GM13977 (cell line): ENCODE data around the gene RBM38.
"Not testable (repeated sequence)": the region's sequence is repeated elsewhere in the genome, so short reads cannot be mapped to it uniquely, and the experiment has no call there.

Experiments
- DNase-seq: peaks from one replicate; pipeline ENCODE4 v3.0.0; 2012; ENCODE audit warnings: low spot score
- in situ Hi-C: fragments of 300-500 bp; cut with MboI; formaldehyde crosslinking; loops from one replicate; pipeline ENCODE4 v1.12.0; 2022; ENCODE audit warnings: low sequenced_read_pairs, low pct_unique_long_range_greater_than_20kb, mixed read lengths, inconsistent platforms; ENCODE audit not compliant: unreplicated experiment
- TF ChIP-seq, protein P1 (sequence below): IDR thresholded peaks from 2 replicates; pipeline ENCODE4 v1.5.1; 2012; ENCODE audit warnings: mild to moderate bottlenecking, control low read depth; ENCODE audit not compliant: insufficient read depth; ENCODE audit errors: extremely low read depth, missing control alignments

RBM38 gene

DNA sequence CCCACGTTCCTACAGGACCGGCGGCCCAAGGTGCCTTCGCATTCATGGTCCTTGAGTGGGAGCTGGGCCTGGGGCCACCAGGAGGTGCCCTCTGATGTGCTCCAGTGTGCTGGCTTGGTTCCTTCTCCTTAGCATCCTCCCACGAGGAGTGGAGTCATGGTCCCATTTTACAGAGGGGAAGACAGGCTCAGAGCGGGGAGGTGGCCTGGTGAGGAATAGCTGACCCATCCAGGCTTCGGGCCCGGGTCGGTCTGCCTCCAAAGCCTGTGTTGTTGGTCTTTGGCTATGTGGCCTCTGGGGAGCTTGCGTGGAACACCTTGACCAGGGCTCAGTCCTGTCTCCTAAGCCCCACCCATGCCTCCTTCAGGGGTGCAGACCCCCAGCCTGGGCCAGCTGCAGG, 22.8 kb downstream of the RBM38 start:
- TF ChIP-seq, protein P1, sequence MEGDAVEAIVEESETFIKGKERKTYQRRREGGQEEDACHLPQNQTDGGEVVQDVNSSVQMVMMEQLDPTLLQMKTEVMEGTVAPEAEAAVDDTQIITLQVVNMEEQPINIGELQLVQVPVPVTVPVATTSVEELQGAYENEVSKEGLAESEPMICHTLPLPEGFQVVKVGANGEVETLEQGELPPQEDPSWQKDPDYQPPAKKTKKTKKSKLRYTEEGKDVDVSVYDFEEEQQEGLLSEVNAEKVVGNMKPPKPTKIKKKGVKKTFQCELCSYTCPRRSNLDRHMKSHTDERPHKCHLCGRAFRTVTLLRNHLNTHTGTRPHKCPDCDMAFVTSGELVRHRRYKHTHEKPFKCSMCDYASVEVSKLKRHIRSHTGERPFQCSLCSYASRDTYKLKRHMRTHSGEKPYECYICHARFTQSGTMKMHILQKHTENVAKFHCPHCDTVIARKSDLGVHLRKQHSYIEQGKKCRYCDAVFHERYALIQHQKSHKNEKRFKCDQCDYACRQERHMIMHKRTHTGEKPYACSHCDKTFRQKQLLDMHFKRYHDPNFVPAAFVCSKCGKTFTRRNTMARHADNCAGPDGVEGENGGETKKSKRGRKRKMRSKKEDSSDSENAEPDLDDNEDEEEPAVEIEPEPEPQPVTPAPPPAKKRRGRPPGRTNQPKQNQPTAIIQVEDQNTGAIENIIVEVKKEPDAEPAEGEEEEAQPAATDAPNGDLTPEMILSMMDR: no peak
- in situ Hi-C loops: no loop called here
- DNase-seq: no peak

DNA sequence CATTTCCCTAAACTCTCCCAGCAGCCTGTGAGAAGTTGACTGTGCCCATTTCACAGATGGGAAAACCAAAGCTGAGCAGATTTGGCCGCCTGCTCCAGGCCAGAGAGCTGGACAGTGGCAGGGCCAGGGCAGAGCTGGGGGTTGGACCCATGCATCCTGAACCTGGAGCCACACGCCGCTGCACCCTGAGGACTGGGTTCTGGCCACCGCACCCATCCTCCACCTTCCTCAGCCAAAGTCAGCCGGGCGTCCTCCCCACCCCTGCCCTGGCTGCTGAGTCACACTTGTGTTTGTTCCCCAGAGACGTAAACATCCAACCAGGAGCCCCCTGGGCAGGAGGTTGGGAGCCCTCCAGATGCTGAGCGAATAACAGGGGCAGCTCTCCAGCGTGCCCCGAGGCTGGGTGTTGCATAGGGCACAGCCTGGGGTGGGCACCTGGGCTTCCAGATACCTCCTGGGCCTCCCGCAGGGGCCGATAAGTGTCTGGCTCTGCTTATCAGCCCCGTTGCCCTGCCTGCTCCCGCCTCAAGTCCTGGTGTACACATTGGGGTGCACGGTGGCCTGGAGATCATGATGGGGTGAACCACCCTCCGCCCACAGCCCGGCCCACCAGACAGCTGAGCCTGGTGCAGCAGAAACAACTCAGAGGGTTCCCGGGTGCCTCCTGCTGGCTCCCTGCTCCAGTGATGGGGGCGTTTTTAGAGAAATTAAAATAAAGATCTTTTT, 23.8 kb downstream of the RBM38 start:
- TF ChIP-seq, protein P1: no peak
- no peak for DNase-seq
- in situ Hi-C loops: no loop called here

DNA sequence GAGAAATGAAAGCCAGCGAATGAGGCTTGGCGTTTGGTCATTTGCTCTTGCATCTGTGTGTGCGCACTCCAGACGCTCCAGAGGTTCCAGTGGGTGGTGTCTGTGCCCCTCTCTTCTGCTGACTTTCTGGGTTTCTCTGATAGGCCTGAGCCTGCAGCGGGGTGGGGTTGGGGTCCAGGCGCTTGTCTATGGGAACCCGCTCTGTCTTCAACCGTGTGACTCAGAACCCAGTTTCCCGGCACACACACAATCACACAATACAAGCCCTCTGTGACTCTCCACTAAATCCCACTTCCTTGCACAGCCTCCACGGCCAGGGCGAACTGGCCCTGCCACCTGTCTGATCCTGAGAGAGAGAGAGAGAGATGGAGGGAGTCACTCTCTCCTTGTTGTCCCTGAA, 24.6 kb downstream of the RBM38 start:
- in situ Hi-C loops: no loop called here
- no peak for DNase-seq
- TF ChIP-seq, protein P1: no peak

DNA sequence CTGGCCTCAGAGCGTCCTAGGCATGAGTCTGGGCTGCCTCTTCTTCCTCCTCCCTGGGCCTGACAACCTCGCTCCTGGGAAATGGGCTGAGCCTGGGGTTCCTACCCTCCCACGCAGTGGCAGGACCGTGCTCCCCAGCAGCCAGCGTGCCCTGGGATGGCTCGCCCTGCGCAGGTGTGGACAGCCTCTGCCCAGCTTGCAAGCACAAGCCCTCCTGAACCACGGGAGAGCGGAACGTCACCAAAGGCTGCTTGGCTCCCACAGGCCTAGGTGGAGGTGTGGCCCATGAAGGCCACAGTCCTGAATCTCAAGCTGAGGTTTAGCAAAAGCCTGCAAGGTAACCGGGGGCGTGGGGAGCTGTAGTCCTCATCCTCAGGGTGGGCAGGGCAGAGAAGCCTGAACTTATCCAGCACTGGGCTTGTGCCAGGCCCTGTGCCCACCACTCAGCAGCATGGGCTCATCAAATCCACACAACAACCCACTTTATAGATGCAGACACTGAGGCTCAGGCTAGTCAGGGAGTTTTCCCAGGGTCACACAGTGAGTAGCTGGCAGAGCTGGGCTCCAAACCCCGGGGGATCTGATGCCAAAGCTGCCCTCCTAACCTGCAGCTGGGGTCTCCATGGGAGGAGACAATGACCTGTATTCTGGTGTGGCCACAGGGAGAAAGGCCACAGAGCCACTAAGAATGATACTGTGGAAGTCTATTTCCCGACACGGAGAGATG, 25.3 kb downstream of the RBM38 start:
- TF ChIP-seq, protein P1: no peak
- in situ Hi-C loops: no loop called here
- DNase-seq: no peak

DNA sequence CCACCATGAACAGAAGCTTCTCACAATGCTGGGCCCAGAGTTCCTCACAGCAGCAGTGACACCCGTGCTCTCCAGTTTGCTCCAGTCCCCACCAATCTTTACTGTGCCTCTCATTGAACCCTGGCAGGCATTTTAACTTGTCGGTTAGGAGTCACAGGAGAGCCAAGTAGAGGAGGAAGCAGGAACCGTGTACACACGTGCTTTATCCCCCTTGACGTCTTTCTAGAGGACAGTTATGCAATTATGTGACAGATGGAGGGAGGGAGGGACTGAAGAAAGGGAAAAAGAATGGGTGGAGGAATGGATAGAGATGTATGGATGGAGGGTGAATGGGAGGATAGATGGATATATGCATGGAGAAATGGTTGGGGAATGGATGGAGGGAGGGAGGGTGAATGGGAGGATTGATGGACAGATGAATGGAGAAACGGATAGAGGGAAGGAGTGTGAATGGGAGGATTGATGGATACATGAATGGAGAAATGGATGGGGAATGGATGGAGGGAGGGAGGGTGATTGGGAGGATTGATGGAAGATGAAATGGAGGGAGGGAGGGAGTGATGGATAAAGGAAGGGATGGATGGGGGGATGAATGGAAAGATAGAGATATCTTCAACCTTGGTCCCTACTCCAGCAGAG, 26.0 kb downstream of the RBM38 start:
- DNase-seq: no peak
- in situ Hi-C loops: no loop called here
- TF ChIP-seq, protein P1: no peak

DNA sequence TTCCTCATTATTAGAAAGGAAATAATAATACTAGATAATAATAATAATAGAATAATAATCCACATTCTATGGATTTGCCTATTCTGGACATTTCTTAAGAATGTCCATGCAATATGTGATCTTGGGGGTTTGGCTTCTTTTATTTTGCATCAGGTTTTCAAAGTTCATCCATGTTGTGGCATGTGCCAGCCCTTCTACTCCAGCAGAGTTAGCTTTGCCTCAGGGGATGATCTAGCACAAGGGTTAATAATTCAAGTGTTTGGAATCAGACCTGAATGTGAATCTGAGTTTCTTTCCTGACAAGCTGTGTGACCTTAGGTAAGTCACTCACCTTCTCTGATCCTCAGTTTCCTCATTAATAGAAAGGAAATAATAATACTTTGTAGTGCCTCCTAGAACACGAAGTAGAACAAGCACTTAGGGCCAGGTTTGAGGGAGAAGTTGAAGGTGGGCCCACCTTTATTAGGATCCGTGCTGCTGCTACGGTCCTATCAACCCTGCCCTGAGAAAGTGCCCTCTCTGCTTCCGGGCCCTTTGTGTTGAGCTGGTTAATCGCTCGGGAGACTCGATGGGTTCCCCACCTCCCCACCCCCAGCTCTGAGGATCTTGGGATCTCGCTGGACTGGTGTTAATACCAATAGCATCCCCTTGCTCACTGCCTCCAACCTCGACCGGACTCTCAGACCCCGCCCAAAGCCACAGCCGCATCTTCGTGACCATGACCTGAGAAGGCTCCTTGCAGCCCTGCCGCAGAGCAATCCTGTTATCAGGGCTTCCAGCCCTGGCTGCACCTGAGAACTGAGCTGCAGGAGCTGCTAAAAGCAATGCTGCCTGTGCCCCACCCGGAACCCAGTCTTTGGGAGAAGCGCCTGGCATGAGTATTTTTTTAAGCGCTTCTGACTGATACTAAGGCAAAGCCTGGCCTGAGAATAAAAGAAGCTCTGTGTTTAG, 26.9 kb downstream of the RBM38 start:
- in situ Hi-C loops: no loop called here
- DNase-seq: no peak
- TF ChIP-seq, protein P1: no peak

DNA sequence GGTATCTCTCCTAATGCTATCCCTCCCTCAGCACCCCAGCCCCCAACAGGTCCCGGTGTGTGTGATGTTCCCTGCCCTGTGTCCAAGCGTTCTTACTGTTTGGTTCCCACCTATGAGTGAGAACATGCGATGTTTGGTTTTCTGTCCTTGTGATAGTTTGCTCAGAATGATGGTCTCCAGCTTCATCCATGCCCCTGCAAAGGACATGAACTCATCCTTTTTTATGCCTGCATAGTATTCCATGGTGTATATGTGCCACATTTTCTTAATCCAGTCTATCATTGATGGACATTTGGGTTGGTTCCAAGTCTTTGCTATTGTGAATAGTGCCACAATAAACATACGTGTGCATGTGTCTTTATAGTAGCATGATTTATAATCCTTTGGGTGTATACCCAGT, 28.3 kb downstream of the RBM38 start:
- in situ Hi-C loops, DNase-seq: not testable (repeated sequence)
